Inferior parietal cortex (tissue), 1 donor: ENCODE data around the gene SUZ12.
"Not testable (repeated sequence)": the region's sequence is repeated elsewhere in the genome, so short reads cannot be mapped to it uniquely, and the experiment has no call there.

ENCODE experiments used
- DNase-seq: peaks from one replicate; pipeline ENCODE4 v3.0.0-alpha.2; 2016; ENCODE audit errors: extremely low spot score

The SUZ12 gene

GRCh38 chr17:31951953-31952352 is 15.1 kb downstream of the SUZ12 start:
- not testable (repeated sequence) for DNase-seq

GRCh38 chr17:31964131-31964530 is 27.3 kb downstream of the SUZ12 start:
- DNase-seq = not testable (repeated sequence)

GRCh38 chr17:31967648-31968047 is 30.8 kb downstream of the SUZ12 start:
- no peak for DNase-seq

GRCh38 chr17:31970416-31970815 is 33.6 kb downstream of the SUZ12 start:
- DNase-seq = not testable (repeated sequence)

- not testable (repeated sequence) for DNase-seq
Observed at GRCh38 chr17:31974269-31975071, 37.7 kb downstream of the SUZ12 start.

- not testable (repeated sequence) for DNase-seq
Observed at GRCh38 chr17:31975391-31975790, 38.6 kb downstream of the SUZ12 start.

- not testable (repeated sequence) for DNase-seq
Observed at GRCh38 chr17:31991821-31992220, 55.0 kb downstream of the SUZ12 start.

- DNase-seq = no peak
Observed at GRCh38 chr17:31997005-31997404, 60.2 kb downstream of the SUZ12 start.

GRCh38 chr17:32006957-32007462 is 70.2 kb downstream of the SUZ12 start, which contains the start of gene LRRC37B:
Gene LRRC37B, plus strand, starts transcription at chr17:32007383. Its CDS starts 14,010 bp downstream, at chr17:32021393.
- DNase-seq = peak; percentile 83

GRCh38 chr17:32007463-32008298 is 70.9 kb downstream of the SUZ12 start:
- peak; percentile 44 for DNase-seq

- DNase-seq = no peak
Observed at GRCh38 chr17:32009262-32009542, 72.4 kb downstream of the SUZ12 start.

- DNase-seq = no peak
Observed at GRCh38 chr17:32010114-32010513, 73.3 kb downstream of the SUZ12 start.

- DNase-seq = no peak
Observed at GRCh38 chr17:32015245-32016013, 78.6 kb downstream of the SUZ12 start.

GRCh38 chr17:32016231-32016630 is 79.4 kb downstream of the SUZ12 start:
- no peak for DNase-seq

- no peak for DNase-seq
Observed at GRCh38 chr17:32019228-32019627, 82.4 kb downstream of the SUZ12 start.

GRCh38 chr17:32020943-32021614 is 84.3 kb downstream of the SUZ12 start:
- DNase-seq = no peak

- DNase-seq = no peak
Observed at GRCh38 chr17:32021615-32021955, 84.8 kb downstream of the SUZ12 start.

GRCh38 chr17:32022554-32022953 is 85.7 kb downstream of the SUZ12 start:
- DNase-seq = not testable (repeated sequence)

- DNase-seq = not testable (repeated sequence)
Observed at GRCh38 chr17:32027271-32027670, 90.5 kb downstream of the SUZ12 start.

- DNase-seq = no peak
Observed at GRCh38 chr17:32033223-32033622, 96.4 kb downstream of the SUZ12 start.

GRCh38 chr17:32033812-32034211 is 97.0 kb downstream of the SUZ12 start:
- DNase-seq = not testable (repeated sequence)
